Smooth muscle cell (in vitro differentiated cells): ENCODE results near the gene FAM193B. TPM values are rescaled to one million over a fixed set of nuclear protein-coding genes. Genes with fewer than 3 reads are reported as not detected.

ENCODE experiments used
- DNase-seq: peaks from one replicate; lab custom pipeline; 2025; ENCODE audit not compliant: unreplicated experiment; lab: John Stamatoyannopoulos, UW
- H2AFZ ChIP-seq: fragments of 200-600 bp; sonication (generic); 2 replicates; pipeline ENCODE4 v1.6.0; 2016; ENCODE audit warnings: antibody characterized with exemption, low read depth, mild to moderate bottlenecking
- H3F3A ChIP-seq: fragments of 200-600 bp; sonication (generic); 2 replicates; pipeline ENCODE4 v1.6.0; 2017; ENCODE audit warnings: antibody characterized with exemption, low read depth
- H3K27ac ChIP-seq: fragments of 200-600 bp; sonication (generic); 2 replicates; pipeline ENCODE4 v1.5.1; 2016; ENCODE audit warnings: low read depth, mild to moderate bottlenecking
- H3K27me3 ChIP-seq: fragments of 200-600 bp; sonication (generic); 2 replicates; pipeline ENCODE4 v1.6.1; 2016; ENCODE audit warnings: low read depth, mild to moderate bottlenecking
- H3K36me3 ChIP-seq: fragments of 200-600 bp; sonication (generic); 2 replicates; pipeline ENCODE4 v1.5.1; 2016; ENCODE audit warnings: low read depth
- H3K4me1 ChIP-seq: fragments of 200-600 bp; sonication (generic); 2 replicates; pipeline ENCODE4 v1.5.1; 2016; ENCODE audit warnings: low read depth
- H3K4me2 ChIP-seq: fragments of 200-600 bp; sonication (generic); 2 replicates; pipeline ENCODE4 v1.6.0; 2016; ENCODE audit warnings: mild to moderate bottlenecking
- H3K4me3 ChIP-seq: fragments of 200-600 bp; sonication (generic); 2 replicates; pipeline ENCODE4 v1.5.1; 2016; ENCODE audit warnings: mild to moderate bottlenecking
- H3K79me2 ChIP-seq: fragments of 200-600 bp; sonication (generic); 2 replicates; pipeline ENCODE4 v1.6.0; 2016; ENCODE audit warnings: low read depth, mild to moderate bottlenecking
- H3K9ac ChIP-seq: fragments of 200-600 bp; sonication (generic); 2 replicates; pipeline ENCODE4 v1.6.0; 2016; ENCODE audit warnings: low read depth
- H3K9me3 ChIP-seq: fragments of 200-600 bp; sonication (generic); replicated peaks from 2 replicates; pipeline ENCODE4 v1.5.1; 2016; ENCODE audit warnings: low read depth
- H4K20me1 ChIP-seq: fragments of 200-600 bp; sonication (generic); 2 replicates; pipeline ENCODE4 v1.6.0; 2016; ENCODE audit warnings: low read depth
- CTCF ChIP-seq: fragments of 200-600 bp; sonication (generic); IDR thresholded peaks from 2 replicates; pipeline ENCODE4 v1.5.1; 2017; ENCODE audit warnings: borderline replicate concordance, mild to moderate bottlenecking, antibody characterized with exemption; ENCODE audit not compliant: insufficient read depth, poor library complexity, severe bottlenecking
- WGBS: methylation state at CpG from one replicate; pipeline ENCODE4 v1.1.7; 2016; ENCODE audit warnings: low lambda C conversion rate; 5-methylcytosine and 5-hydroxymethylcytosine counted together
- polyA plus RNA-seq: library from polyadenylated mRNA; unstranded; fragments of >200 nt; fragmentation: Nextera tagmentation; extraction: Ambion mirVana; gene quantifications from 2 replicates; pipeline ENCODE4 v1.2.1, GENCODE V29; 2016
- total RNA-seq: library from RNA; depleted of rRNA; stranded (reverse); fragments of >200 nt; gene quantifications from 2 replicates; pipeline ENCODE4 v1.2.3, GENCODE V29; 2014

The FAM193B gene
- total and polyA plus RNA-seq, 2 experiments from 2014 or later, result 28.3 to 42.8 TPM

- Histone ChIP-seq H3K36me3 (no peaks in the 10 kb centered on the region), H4K20me1 (peaks cover 29% of the 10 kb centered on the region), H3K4me1 (peaks cover 4% of the 10 kb centered on the region), H3K27ac (no peak overlapping the region), H3K4me3 (no peak overlapping the region), H3K27me3 (peaks cover under 1% of the 10 kb centered on the region), H3K9me3 (no peaks in the 10 kb centered on the region), H3K4me2 (no peak overlapping the region), H2AFZ (no peak overlapping the region), H3K9ac (no peak overlapping the region), H3K79me2 (peaks cover 21% of the 10 kb centered on the region), H3F3A (peaks cover 31% of the 10 kb centered on the region)
- no peak for DNase-seq
- no peak for TF ChIP-seq CTCF
- 100% methylated on average over 2 of the region's 2 CpGs for WGBS
Observed at GRCh38 chr5:177595991-177596774, 41.8 kb upstream of the FAM193B start.

- H3K9ac ChIP-seq, result no peak overlapping the region
- H3F3A ChIP-seq, result peaks cover 31% of the 10 kb centered on the region
- H2AFZ ChIP-seq, result no peak overlapping the region
- H3K9me3 ChIP-seq, result no peaks in the 10 kb centered on the region
- no peak for DNase-seq
- H3K27me3 ChIP-seq, result peaks cover 9% of the 10 kb centered on the region
- H3K4me2 ChIP-seq, result no peak overlapping the region
- WGBS, result 96% methylated on average over 8 of the region's 8 CpGs
- H3K4me1 ChIP-seq, result no peaks in the 10 kb centered on the region
- H3K27ac ChIP-seq, result no peak overlapping the region
- no peak overlapping the region for H3K4me3 ChIP-seq
- no peak for TF ChIP-seq CTCF
- no peaks in the 10 kb centered on the region for H3K36me3 ChIP-seq
- H4K20me1 ChIP-seq, result peaks cover 29% of the 10 kb centered on the region
- H3K79me2 ChIP-seq, result peaks cover 17% of the 10 kb centered on the region
Observed at GRCh38 chr5:177595026-177595585, 40.7 kb upstream of the FAM193B start.

- H3K9ac ChIP-seq, result no peak overlapping the region
- DNase-seq, result no peak
- no peak overlapping the region for H2AFZ ChIP-seq
- H3K27ac ChIP-seq, result no peak overlapping the region
- H3K27me3 ChIP-seq, result peaks cover 15% of the 10 kb centered on the region
- 97% methylated on average over 8 of the region's 8 CpGs for WGBS
- H3K4me1 ChIP-seq, result no peaks in the 10 kb centered on the region
- H3K4me2 ChIP-seq, result no peak overlapping the region
- peaks cover 29% of the 10 kb centered on the region for H4K20me1 ChIP-seq
- peaks cover 31% of the 10 kb centered on the region for H3F3A ChIP-seq
- TF ChIP-seq CTCF, result no peak
- H3K36me3 ChIP-seq, result no peaks in the 10 kb centered on the region
- no peaks in the 10 kb centered on the region for H3K9me3 ChIP-seq
- peaks cover 17% of the 10 kb centered on the region for H3K79me2 ChIP-seq
- no peak overlapping the region for H3K4me3 ChIP-seq
Observed at GRCh38 chr5:177594071-177594470, 39.7 kb upstream of the FAM193B start.

GRCh38 chr5:177593511-177593910, 39.1 kb upstream of the FAM193B start:
- no peak overlapping the region for H3K9ac ChIP-seq
- no peak for DNase-seq
- H2AFZ ChIP-seq, result no peak overlapping the region
- H3K79me2 ChIP-seq, result peaks cover 17% of the 10 kb centered on the region
- H3K4me1 ChIP-seq, result no peaks in the 10 kb centered on the region
- peaks cover 16% of the 10 kb centered on the region for H3K27me3 ChIP-seq
- peak overlapping the region; percentile 84 for H3K4me2 ChIP-seq
- H3K27ac ChIP-seq, result peak overlapping the region; percentile 88
- no peaks in the 10 kb centered on the region for H3K36me3 ChIP-seq
- no peaks in the 10 kb centered on the region for H3K9me3 ChIP-seq
- WGBS, result 93% methylated on average over 3 of the region's 3 CpGs
- peak overlapping the region; percentile 100 for H3K4me3 ChIP-seq
- peaks cover 29% of the 10 kb centered on the region for H3F3A ChIP-seq
- peaks cover 29% of the 10 kb centered on the region for H4K20me1 ChIP-seq
- no peak for TF ChIP-seq CTCF
